GM12865 (cell line): Measurements from ENCODE around the gene CBR1.

Experiments used
- DNase-seq: peaks from one replicate; pipeline ENCODE4 v3.0.0; 2010; ENCODE audit warnings: low read depth
- H3K4me3 ChIP-seq: 2 replicates; pipeline ENCODE4 v1.5.1; 2011; ENCODE audit warnings: mild to moderate bottlenecking, low read depth, low read length, control low read depth
- CTCF ChIP-seq: IDR thresholded peaks from 2 replicates; pipeline ENCODE4 v1.5.1; 2011; ENCODE audit warnings: low read length, control low read depth, low read depth, inconsistent platforms; ENCODE audit not compliant: insufficient read depth; ENCODE audit errors: missing control alignments

The CBR1 gene

DNA sequence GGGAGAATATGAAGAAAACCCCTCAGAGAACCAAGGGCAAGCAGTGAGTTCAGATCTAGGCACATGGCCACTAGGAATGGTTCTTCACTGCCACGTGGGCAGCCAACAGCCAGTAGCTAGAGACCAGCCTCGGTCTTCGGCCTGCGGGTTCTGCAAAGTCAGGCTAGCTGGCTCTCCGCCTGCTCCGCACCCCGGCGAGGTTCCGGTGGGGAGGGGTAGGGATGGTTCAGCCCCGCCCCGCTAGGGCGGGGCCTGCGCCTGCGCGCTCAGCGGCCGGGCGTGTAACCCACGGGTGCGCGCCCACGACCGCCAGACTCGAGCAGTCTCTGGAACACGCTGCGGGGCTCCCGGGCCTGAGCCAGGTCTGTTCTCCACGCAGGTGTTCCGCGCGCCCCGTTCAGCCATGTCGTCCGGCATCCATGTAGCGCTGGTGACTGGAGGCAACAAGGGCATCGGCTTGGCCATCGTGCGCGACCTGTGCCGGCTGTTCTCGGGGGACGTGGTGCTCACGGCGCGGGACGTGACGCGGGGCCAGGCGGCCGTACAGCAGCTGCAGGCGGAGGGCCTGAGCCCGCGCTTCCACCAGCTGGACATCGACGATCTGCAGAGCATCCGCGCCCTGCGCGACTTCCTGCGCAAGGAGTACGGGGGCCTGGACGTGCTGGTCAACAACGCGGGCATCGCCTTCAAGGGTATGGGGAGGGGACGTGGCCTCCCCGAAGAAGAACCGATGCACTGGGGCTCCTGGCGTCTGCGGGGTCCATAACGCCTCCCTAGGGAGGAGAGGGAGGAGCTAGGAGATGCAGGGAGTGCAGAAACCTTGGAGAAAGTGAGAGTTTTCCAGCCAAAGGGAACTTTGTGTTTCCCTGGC lies at the start of gene CBR1:
Gene CBR1 (plus strand): TSS at position 312 of the 871 bp plus-strand sequence. CDS start 92 bp downstream, at position 404.
- DNase-seq = peak; percentile 94
- H3K4me3 ChIP-seq = peak within 1 kb of the TSS; percentile 78
- no peak for TF ChIP-seq CTCF

DNA sequence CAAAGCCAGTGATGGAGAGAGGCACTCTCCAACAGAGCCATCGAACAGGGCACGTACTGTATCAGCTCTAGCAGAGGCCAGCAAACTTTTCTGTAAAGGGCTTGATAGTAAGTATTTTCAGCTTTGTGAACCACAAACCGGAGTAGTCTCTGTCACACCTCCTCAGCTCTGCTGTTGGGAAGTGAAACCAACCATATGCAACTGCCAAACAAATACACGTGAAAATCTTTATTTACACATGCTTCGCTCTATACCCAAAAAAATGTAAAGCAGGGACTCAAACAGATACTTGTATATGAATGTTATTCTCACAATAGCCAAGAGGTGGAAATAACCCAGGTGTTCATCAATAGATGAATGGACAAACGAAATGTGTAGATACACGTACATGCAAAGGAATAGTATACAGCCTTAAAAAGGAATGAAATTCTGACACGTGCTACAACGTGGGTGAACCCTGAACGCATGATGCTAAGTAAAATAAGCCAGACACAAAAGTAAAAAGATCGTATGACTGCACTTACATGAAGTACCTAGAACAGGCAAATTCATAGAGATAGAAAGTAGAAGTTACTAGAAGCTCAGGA lies 48.5 kb upstream of the CBR1 start:
- TF ChIP-seq CTCF = no peak
- DNase-seq = peak; percentile 80
- H3K4me3 ChIP-seq = no peak overlapping the region

GRCh38 chr21:36022427-36023091 lies 47.3 kb upstream of the CBR1 start:
- H3K4me3 ChIP-seq = no peak overlapping the region
- TF ChIP-seq CTCF = no peak
- DNase-seq = no peak

DNA sequence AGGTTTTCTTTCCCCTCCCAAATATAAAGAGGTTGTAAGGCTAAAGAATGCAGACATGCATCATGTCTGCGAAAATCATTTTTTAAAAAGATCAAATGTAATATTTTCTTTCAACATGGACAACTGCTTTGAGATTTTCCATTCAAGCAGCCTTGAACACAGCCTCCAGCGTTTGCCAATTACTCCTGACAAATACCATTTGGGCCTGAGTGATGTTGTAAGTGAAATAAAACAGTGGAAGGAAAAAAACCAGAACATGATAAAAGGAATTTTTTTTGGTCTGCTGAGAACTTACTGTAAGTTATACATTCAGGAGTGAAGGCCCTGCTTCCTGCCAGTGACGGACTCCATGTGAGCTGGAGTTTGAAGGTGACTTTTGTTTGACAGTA lies 46.7 kb upstream of the CBR1 start:
- H3K4me3 ChIP-seq = no peak overlapping the region
- TF ChIP-seq CTCF = no peak
- no peak for DNase-seq

DNA sequence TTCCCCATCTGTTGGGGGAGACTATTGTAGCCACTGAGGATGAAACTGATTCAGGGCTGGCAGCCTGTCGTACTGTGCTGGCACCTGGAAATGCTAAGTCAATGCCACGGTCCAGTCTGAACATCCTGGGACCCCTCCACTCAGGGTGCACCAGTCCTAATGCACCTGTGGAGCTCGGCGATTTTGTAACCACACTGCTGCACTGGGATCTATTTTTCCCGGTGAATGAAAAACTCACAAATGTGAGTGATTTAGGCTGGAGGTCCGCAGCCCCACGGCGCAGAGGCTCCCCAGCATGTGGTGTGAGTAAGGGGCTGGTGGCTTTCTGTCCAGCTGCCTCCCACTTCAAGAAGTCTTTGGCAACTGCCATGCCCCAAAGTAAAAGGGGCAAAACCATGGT lies 45.0 kb upstream of the CBR1 start:
- no peak for DNase-seq
- no peak for TF ChIP-seq CTCF
- H3K4me3 ChIP-seq = no peak overlapping the region

GRCh38 chr21:36027347-36027746 lies 42.5 kb upstream of the CBR1 start:
- peak; percentile 18 for DNase-seq
- H3K4me3 ChIP-seq = no peak overlapping the region
- no peak for TF ChIP-seq CTCF
